ENCODE results near the gene INTS3.

DNA sequence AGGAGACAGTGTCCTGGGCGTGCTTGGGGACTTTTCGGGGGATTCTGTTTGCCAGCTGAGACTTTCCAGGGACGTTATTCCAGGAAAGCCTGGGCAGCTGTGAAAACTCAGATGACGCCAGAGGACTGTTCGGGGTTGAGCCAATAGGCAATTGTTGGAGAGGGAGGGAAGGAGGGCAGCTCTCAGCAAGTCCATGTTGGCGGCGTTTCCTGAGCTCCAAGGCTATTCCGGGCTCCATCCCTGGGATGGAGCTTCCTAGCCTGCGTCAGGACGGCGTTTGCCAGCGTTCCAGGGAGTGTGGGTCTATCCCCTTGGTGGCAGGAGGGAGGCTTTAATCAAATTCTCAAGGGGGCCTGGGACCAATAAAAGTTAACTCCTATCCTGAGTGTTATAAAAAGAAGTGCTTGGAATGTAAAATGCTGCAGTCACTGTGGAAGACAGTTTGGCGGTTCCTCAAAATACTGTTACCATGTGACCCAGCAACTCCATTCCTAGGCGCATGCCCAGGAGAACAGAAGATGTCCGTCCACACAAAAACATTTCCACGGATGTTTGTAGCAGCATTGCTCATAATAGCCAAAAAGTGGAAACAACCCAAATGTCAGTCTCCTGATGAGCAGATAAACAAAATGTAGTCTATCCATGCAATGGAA, 62.6 kb downstream of the INTS3 start:
- TF ChIP-seq, protein P1, sequence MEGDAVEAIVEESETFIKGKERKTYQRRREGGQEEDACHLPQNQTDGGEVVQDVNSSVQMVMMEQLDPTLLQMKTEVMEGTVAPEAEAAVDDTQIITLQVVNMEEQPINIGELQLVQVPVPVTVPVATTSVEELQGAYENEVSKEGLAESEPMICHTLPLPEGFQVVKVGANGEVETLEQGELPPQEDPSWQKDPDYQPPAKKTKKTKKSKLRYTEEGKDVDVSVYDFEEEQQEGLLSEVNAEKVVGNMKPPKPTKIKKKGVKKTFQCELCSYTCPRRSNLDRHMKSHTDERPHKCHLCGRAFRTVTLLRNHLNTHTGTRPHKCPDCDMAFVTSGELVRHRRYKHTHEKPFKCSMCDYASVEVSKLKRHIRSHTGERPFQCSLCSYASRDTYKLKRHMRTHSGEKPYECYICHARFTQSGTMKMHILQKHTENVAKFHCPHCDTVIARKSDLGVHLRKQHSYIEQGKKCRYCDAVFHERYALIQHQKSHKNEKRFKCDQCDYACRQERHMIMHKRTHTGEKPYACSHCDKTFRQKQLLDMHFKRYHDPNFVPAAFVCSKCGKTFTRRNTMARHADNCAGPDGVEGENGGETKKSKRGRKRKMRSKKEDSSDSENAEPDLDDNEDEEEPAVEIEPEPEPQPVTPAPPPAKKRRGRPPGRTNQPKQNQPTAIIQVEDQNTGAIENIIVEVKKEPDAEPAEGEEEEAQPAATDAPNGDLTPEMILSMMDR (IDR thresholded peaks at IDR 0.05 in 4 of 5, conservative IDR thresholded peaks at IDR 0.05 in 1 of 5) = no peak
- TF ChIP-seq POLR2A (IDR thresholded peaks at IDR 0.05) = peak in 1 of 2 donors; percentile 7
